ENCODE measurements around the gene MST1.

GRCh38 chr3:49721896-49722781 lies 32.9 kb upstream of the MST1 start:
- TF ChIP-seq CTCF (conservative IDR thresholded peaks at IDR 0.05 in 1 of 2, IDR thresholded peaks at IDR 0.05 in 1 of 2; ENCODE audit: low read depth in 1 of 2, low read length in 2 of 2) (no peak), EZH2 (IDR thresholded peaks at IDR 0.05; ENCODE audit: low read length, missing control alignments) (no peak)
